HUES48 (cell line): Measurements from ENCODE around the gene PKP2.

Experiments used
- H3K27ac ChIP-seq: one replicate; pipeline ENCODE4 v1.7.0; 2013; ENCODE audit warnings: low read depth, low read length, inconsistent platforms
- H3K27me3 ChIP-seq: 2 replicates; pipeline ENCODE4 v1.6.1; 2013; ENCODE audit warnings: mild to moderate bottlenecking, low read length; ENCODE audit not compliant: control insufficient read depth, insufficient read depth
- H3K36me3 ChIP-seq: 2 replicates; pipeline ENCODE4 v1.6.1; 2013; ENCODE audit warnings: low read length; ENCODE audit not compliant: control insufficient read depth, insufficient read depth
- H3K4me1 ChIP-seq: 2 replicates; pipeline ENCODE4 v1.6.1; 2013; ENCODE audit warnings: mild to moderate bottlenecking, low read length; ENCODE audit not compliant: control insufficient read depth, insufficient read depth
- H3K4me3 ChIP-seq: 2 replicates; pipeline ENCODE4 v1.5.1; 2013; ENCODE audit warnings: mild to moderate bottlenecking, low read depth, low read length
- H3K9ac ChIP-seq: 2 replicates; pipeline ENCODE4 v1.6.1; 2013; ENCODE audit warnings: mild to moderate bottlenecking, low read depth, low read length, moderate library complexity
- H3K9me3 ChIP-seq: 2 replicates; pipeline ENCODE4 v1.6.1; 2013; ENCODE audit warnings: low read length; ENCODE audit not compliant: control insufficient read depth, insufficient read depth

Gene PKP2

GRCh38 chr12:32755654-32756475, 140.7 kb downstream of the PKP2 start, which contains the start of gene YARS2:
Gene YARS2 (minus strand): TSS chr12:32755897. CDS start chr12:32755874, 23 bp downstream.
- peaks cover 32% of the 10 kb centered on the region for H3K36me3 ChIP-seq
- H3K4me3 ChIP-seq = peak within 1 kb of the TSS; percentile 86
- H3K9me3 ChIP-seq = no peaks in the 10 kb centered on the region
- peak within 1 kb of the TSS; percentile 95 for H3K27ac ChIP-seq
- peaks cover 7% of the 10 kb centered on the region for H3K4me1 ChIP-seq
- H3K9ac ChIP-seq = peak within 1 kb of the TSS; percentile 94
- no peaks in the 10 kb centered on the region for H3K27me3 ChIP-seq

- peak overlapping the region; percentile 94 for H3K9ac ChIP-seq
- no peaks in the 10 kb centered on the region for H3K9me3 ChIP-seq
- peaks cover 39% of the 10 kb centered on the region for H3K36me3 ChIP-seq
- H3K27ac ChIP-seq = peak overlapping the region; percentile 95
- peak overlapping the region; percentile 86 for H3K4me3 ChIP-seq
- H3K4me1 ChIP-seq = peaks cover 7% of the 10 kb centered on the region
- no peaks in the 10 kb centered on the region for H3K27me3 ChIP-seq
Observed at GRCh38 chr12:32755051-32755653, 141.4 kb downstream of the PKP2 start.

- Histone ChIP-seq H3K27me3 (no peaks in the 10 kb centered on the region), H3K4me3 (peak overlapping the region; percentile 86), H3K36me3 (peaks cover 48% of the 10 kb centered on the region), H3K9me3 (no peaks in the 10 kb centered on the region), H3K4me1 (peaks cover 7% of the 10 kb centered on the region), H3K9ac (no peak overlapping the region), H3K27ac (no peak overlapping the region)
Observed at GRCh38 chr12:32754111-32754510, 142.5 kb downstream of the PKP2 start.

- peaks cover 7% of the 10 kb centered on the region for H3K4me1 ChIP-seq
- H3K36me3 ChIP-seq = peaks cover 53% of the 10 kb centered on the region
- H3K9ac ChIP-seq = no peak overlapping the region
- H3K27ac ChIP-seq = no peak overlapping the region
- H3K9me3 ChIP-seq = no peaks in the 10 kb centered on the region
- peak overlapping the region; percentile 86 for H3K4me3 ChIP-seq
- H3K27me3 ChIP-seq = no peaks in the 10 kb centered on the region
Observed at GRCh38 chr12:32753605-32754004, 143.0 kb downstream of the PKP2 start.

- Histone ChIP-seq H3K4me3 (no peak overlapping the region), H3K9me3 (no peaks in the 10 kb centered on the region), H3K9ac (no peak overlapping the region), H3K36me3 (peaks cover 96% of the 10 kb centered on the region), H3K27ac (no peak overlapping the region), H3K4me1 (peaks cover 19% of the 10 kb centered on the region), H3K27me3 (no peaks in the 10 kb centered on the region)
Observed at GRCh38 chr12:32743264-32743663, 153.3 kb downstream of the PKP2 start.

- Histone ChIP-seq H3K9ac (no peak overlapping the region), H3K4me1 (peaks cover 28% of the 10 kb centered on the region), H3K27ac (no peak overlapping the region), H3K9me3 (no peaks in the 10 kb centered on the region), H3K27me3 (no peaks in the 10 kb centered on the region), H3K36me3 (peaks cover 97% of the 10 kb centered on the region), H3K4me3 (no peak overlapping the region)
Observed at GRCh38 chr12:32742133-32742532, 154.4 kb downstream of the PKP2 start.
